Measurements from ENCODE around the gene UBALD1. TPM values are rescaled to one million over a fixed set of nuclear protein-coding genes. Genes with fewer than 3 reads are reported as not detected.
A peak's percentile ranks its signal among the peaks of the same experiment; 100 is the strongest.

Gene UBALD1
- total RNA-seq, 2 experiments from 2014 or later, result 20.2 to 27.7 TPM

DNA sequence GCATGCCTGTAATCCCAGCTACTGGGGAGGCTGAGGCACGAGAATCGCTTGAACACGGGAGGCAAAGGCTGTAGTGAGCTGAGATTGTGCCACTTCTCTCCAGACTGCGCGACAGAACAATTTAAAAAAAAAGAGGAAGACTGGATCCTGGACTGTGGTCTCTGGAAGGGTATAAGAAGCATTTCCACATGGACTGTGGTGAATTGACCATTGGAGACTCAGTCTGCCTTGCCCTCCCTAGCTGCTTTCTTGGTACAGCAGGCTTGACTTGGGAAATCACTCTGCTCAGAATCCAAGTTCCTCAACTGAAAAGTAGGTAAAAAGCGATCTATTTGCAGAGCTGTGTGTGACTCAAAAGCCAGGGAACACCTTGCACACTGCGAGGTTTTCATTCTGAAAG lies 8.9 kb upstream of the UBALD1 start:
- no peak for DNase-seq
- CTCF ChIA-PET, result interaction anchor here (0.8 to 4.1 kb wide), 25 partner anchors 8 to 333 kb away, joined by 3 to 44 read pairs (median 4); partner anchors contain the start of genes ANKS3, CDIP1, CORO7 and DNAAF8
- Mint-ChIP-seq H3K4me1 (peaks cover 31% of the 10 kb centered on the region), H3K9me3 (ENCODE audit: low read depth) (no peaks in the 10 kb centered on the region), H3K27ac (peak overlapping the region; percentile 98), H3K27me3 (no peaks in the 10 kb centered on the region), H3K36me3 (peaks cover 9% of the 10 kb centered on the region), H3K4me3 (peak overlapping the region; percentile 89)
- ATAC-seq, result no peak

- CTCF ChIA-PET, result interaction anchor here (1.2 to 5.6 kb wide), 2 partner anchors 6 to 64 kb away, joined by 3 to 44 read pairs; partner anchors contain the start of gene MGRN1
- Mint-ChIP-seq H3K4me1 (peaks cover 25% of the 10 kb centered on the region), H3K9me3 (ENCODE audit: low read depth) (no peaks in the 10 kb centered on the region), H3K27ac (no peak overlapping the region), H3K36me3 (no peaks in the 10 kb centered on the region), H3K4me3 (no peak overlapping the region), H3K27me3 (no peaks in the 10 kb centered on the region)
- no peak for ATAC-seq
- no peak for DNase-seq
These were observed 4.1 kb upstream of the UBALD1 start for GRCh38 chr16:4618645-4619418.

- Mint-ChIP-seq H3K36me3 (no peaks in the 10 kb centered on the region), H3K9me3 (ENCODE audit: low read depth) (no peaks in the 10 kb centered on the region), H3K27me3 (no peaks in the 10 kb centered on the region), H3K4me3 (no peak overlapping the region), H3K27ac (peak overlapping the region; percentile 43), H3K4me1 (peaks cover 28% of the 10 kb centered on the region)
- no peak for DNase-seq
- CTCF ChIA-PET, result interaction anchor here (1.2 to 5.6 kb wide), 3 partner anchors 7 to 65 kb away, joined by 3 to 44 read pairs (median 4); partner anchors contain the start of gene MGRN1
- no peak for ATAC-seq
These were observed 3.2 kb upstream of the UBALD1 start for GRCh38 chr16:4617880-4618279.

DNA sequence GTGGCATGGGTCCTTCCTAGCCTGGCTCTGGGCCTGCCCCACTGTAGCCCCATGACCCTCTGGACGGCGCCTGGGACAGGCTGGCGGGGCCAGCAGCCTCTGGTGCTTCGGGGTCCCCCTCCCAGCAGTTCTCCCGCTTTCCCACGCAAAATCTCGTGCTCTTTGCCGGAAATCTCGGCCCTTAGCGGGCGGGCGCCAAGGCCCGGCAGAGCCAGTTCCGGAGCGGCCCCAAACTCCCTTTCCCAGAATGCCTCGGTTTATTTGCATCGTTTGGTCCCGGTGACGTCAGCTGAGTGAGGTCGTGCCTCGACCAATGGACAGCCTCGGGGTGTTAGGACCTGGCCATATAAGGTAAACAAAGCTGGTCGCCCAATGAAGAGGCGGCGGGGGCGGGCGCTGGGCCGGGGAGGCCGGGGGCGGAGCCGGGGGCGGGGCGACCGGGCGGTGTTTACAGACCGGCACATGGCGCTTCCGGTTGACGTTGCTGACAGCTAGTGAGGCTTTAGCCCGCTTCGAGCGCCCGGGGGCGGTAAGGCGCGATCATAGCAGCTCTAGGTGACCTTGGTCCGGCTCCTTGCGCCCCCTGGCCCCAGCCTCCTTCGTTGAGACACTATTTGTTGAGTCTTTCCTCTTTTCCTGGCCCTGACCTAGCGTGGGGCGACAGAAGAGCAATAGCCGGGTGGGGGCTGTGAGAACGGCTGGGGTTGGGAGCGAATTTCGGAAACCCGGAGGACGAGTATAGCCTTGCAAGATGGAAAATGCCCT lies 1.5 kb upstream of the UBALD1 start:
- H3K27ac Mint-ChIP-seq, result peak overlapping the region; percentile 95
- no peaks in the 10 kb centered on the region for H3K9me3 Mint-ChIP-seq (ENCODE audit: low read depth)
- H3K4me1 Mint-ChIP-seq, result peaks cover 29% of the 10 kb centered on the region
- ATAC-seq (peak; percentile 90), DNase-seq (peak; percentile 100)
- CTCF ChIA-PET, result interaction anchor here (0.6 to 5.6 kb wide), 10 partner anchors 9 to 213 kb away, joined by 3 to 44 read pairs (median 4); partner anchors contain the start of genes CDIP1 and MGRN1
- H3K4me3 Mint-ChIP-seq, result peak overlapping the region; percentile 86
- H3K36me3 Mint-ChIP-seq, result no peaks in the 10 kb centered on the region
- no peaks in the 10 kb centered on the region for H3K27me3 Mint-ChIP-seq

DNA sequence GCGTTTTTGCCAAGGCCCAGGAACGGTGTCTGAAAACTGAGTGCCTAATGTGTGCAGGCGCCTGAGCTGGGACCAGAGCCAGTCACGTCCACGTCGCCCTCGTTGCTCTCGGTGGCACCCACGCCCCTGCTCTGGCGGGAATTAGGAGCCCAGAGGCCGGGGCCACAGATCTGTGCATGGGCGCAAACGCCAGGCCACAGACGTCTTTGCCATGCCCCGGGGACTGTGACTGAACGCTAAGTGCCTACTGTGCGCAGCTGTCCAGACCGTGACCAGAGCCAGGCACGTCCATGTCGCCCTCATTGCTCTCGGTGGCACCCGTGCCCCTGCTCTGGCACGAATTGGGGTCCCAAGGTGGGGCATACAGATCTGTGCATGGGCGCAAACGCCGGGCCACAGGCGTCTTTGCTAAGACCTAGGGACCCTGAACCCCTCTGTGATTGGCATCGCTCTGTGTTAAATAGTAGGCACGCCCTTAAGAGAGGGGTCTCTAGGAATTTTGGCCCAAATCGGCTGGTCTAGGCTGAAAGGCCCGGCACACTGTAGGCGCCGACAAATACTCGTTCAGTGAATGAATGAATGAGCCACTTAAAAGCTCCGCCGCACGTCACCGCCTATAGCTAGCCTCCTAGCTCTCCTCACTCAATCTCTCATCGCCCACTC lies 827 bp upstream of the UBALD1 start:
- no peaks in the 10 kb centered on the region for H3K27me3 Mint-ChIP-seq
- no peak for ATAC-seq
- peaks cover 29% of the 10 kb centered on the region for H3K4me1 Mint-ChIP-seq

GRCh38 chr16:4613636-4614570 lies 785 bp downstream of the UBALD1 start:
- no peaks in the 10 kb centered on the region for H3K27me3 Mint-ChIP-seq
- CTCF ChIA-PET, result interaction anchor here (1.0 to 5.6 kb wide), 5 partner anchors 11 to 578 kb away, joined by 3 to 44 read pairs (median 3); partner anchors contain the start of genes ANKS3, DNAAF8 and MGRN1
- H3K27ac Mint-ChIP-seq, result peak overlapping the region; percentile 65
- H3K4me1 Mint-ChIP-seq, result peaks cover 29% of the 10 kb centered on the region
- peak overlapping the region; percentile 74 for H3K4me3 Mint-ChIP-seq
- no peaks in the 10 kb centered on the region for H3K36me3 Mint-ChIP-seq
- ATAC-seq (no peak), DNase-seq (peak; percentile 50)
- H3K9me3 Mint-ChIP-seq (ENCODE audit: low read depth), result no peaks in the 10 kb centered on the region

More for the DNA sequence above, 827 bp upstream of the UBALD1 start:
- H3K9me3 Mint-ChIP-seq (ENCODE audit: low read depth), result no peaks in the 10 kb centered on the region
- DNase-seq, result peak; percentile 52
- H3K27ac Mint-ChIP-seq, result peak overlapping the region; percentile 93
- CTCF ChIA-PET, result interaction anchor here (0.6 to 5.6 kb wide), 6 partner anchors 10 to 579 kb away, joined by 3 to 44 read pairs (median 4); partner anchors contain the start of gene MGRN1
- no peaks in the 10 kb centered on the region for H3K36me3 Mint-ChIP-seq
- H3K4me3 Mint-ChIP-seq, result peak overlapping the region; percentile 86

- Mint-ChIP-seq H3K36me3 (no peaks in the 10 kb centered on the region), H3K4me1 (peaks cover 29% of the 10 kb centered on the region), H3K27me3 (no peaks in the 10 kb centered on the region), H3K9me3 (ENCODE audit: low read depth) (no peaks in the 10 kb centered on the region), H3K27ac (no peak overlapping the region), H3K4me3 (peak overlapping the region; percentile 74)
- DNase-seq (no peak), ATAC-seq (no peak)
- CTCF ChIA-PET, result interaction anchor here (1.1 to 5.6 kb wide), 3 partner anchors 12 to 108 kb away, joined by 3 to 44 read pairs (median 3); partner anchors contain the start of gene MGRN1
These were observed 1.6 kb downstream of the UBALD1 start for GRCh38 chr16:4612977-4613635.

DNA sequence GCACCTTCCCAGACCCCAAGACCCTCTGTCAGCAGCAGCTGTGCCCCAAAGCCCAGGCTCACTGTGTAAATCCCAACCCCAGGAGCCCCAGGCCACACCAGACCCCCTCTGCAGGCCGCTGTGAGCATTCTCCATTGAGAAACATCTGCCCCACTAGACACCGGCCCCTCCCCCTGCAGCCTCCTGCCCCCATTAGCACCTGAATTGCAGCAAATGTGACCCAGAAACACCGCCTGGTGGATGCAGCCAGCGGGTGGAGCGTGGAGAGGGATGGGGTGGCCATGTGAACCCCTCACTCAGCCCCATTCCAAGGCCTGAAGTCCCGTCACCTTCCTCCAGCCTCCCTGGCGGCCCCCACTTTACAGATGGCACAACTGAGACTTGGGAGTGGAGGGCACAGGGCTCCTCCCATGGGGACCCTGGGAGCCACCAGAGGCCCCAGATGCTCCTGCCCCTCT lies 2.2 kb downstream of the UBALD1 start:
- DNase-seq, result no peak

GRCh38 chr16:4611337-4612021 lies 3.2 kb downstream of the UBALD1 start:
- ATAC-seq (no peak), DNase-seq (no peak)
- Mint-ChIP-seq H3K9me3 (ENCODE audit: low read depth) (no peaks in the 10 kb centered on the region), H3K4me3 (no peak overlapping the region), H3K27me3 (no peaks in the 10 kb centered on the region), H3K27ac (no peak overlapping the region), H3K36me3 (no peaks in the 10 kb centered on the region), H3K4me1 (peaks cover 20% of the 10 kb centered on the region)
- CTCF ChIA-PET, result interaction anchor here (0.6 to 0.9 kb wide), 2 partner anchors 12 to 38 kb away, joined by 3 to 4 read pairs; no protein-coding TSS in a partner anchor

More for the DNA sequence above, 2.2 kb downstream of the UBALD1 start:
- CTCF ChIA-PET, result interaction anchor here (1.1 to 1.3 kb wide), 2 partner anchors 105 to 107 kb away, joined by 3 read pairs; no protein-coding TSS in a partner anchor
- Mint-ChIP-seq H3K9me3 (ENCODE audit: low read depth) (no peaks in the 10 kb centered on the region), H3K36me3 (no peaks in the 10 kb centered on the region), H3K27ac (no peak overlapping the region), H3K4me3 (no peak overlapping the region), H3K27me3 (no peaks in the 10 kb centered on the region), H3K4me1 (peaks cover 26% of the 10 kb centered on the region)
- ATAC-seq, result no peak

GRCh38 chr16:4610011-4611005 lies 4.4 kb downstream of the UBALD1 start:
- peaks cover 11% of the 10 kb centered on the region for H3K4me1 Mint-ChIP-seq
- H3K4me3 Mint-ChIP-seq, result no peak overlapping the region
- no peak overlapping the region for H3K27ac Mint-ChIP-seq
- ATAC-seq (no peak), DNase-seq (no peak)
- no peaks in the 10 kb centered on the region for H3K9me3 Mint-ChIP-seq (ENCODE audit: low read depth)
- no peaks in the 10 kb centered on the region for H3K36me3 Mint-ChIP-seq
- no peaks in the 10 kb centered on the region for H3K27me3 Mint-ChIP-seq
- CTCF ChIA-PET, result interaction anchor here (0.6 kb wide), 1 partner anchor 197 kb away, joined by 3 read pairs; no protein-coding TSS in a partner anchor
